Mesenchymal stem cell (in vitro differentiated cells and primary cell): ENCODE results near the gene DAGLA.

Experiments used
- DNase-seq: peaks from one replicate; pipeline ENCODE4 v3.0.0-alpha.2; 2013
- H2AFZ ChIP-seq: one replicate; pipeline ENCODE4 v1.6.1; 2013; ENCODE audit warnings: low read depth, mild to moderate bottlenecking, control low read depth, inconsistent platforms, low read length, moderate library complexity
- H2AK5ac ChIP-seq: 2 replicates; pipeline ENCODE4 v1.6.1; 2013; ENCODE audit warnings: low read length, moderate library complexity, mild to moderate bottlenecking, inconsistent platforms; ENCODE audit not compliant: severe bottlenecking
- H2BK120ac ChIP-seq: one replicate; pipeline ENCODE4 v1.6.1; 2013; ENCODE audit warnings: low read depth, mild to moderate bottlenecking, inconsistent platforms, low read length, moderate library complexity
- H2BK12ac ChIP-seq, 2 experiments: one replicate each; pipeline ENCODE4 v1.6.1; 2013; ENCODE audit warnings: inconsistent platforms in 2 of 2, low read length in 2 of 2, mild to moderate bottlenecking in 2 of 2, moderate library complexity in 2 of 2, control low read depth in 1 of 2
- H2BK15ac ChIP-seq: one replicate; pipeline ENCODE4 v1.6.1; 2013; ENCODE audit warnings: mild to moderate bottlenecking, low read depth, inconsistent platforms; ENCODE audit not compliant: poor library complexity, severe bottlenecking
- H2BK5ac ChIP-seq: 2 replicates; pipeline ENCODE4 v1.6.1; 2013; ENCODE audit warnings: low read depth, mild to moderate bottlenecking, low read length, control low read depth, inconsistent platforms; ENCODE audit not compliant: poor library complexity, severe bottlenecking
- H3K14ac ChIP-seq, 2 experiments: one replicate each; pipeline ENCODE4 v1.6.1; 2013; ENCODE audit warnings: inconsistent platforms in 2 of 2, low read length in 2 of 2, control low read depth in 1 of 2, mild to moderate bottlenecking in 1 of 2, moderate library complexity in 1 of 2
- H3K18ac ChIP-seq, 2 experiments: one replicate each; pipeline ENCODE4 v1.6.1; 2013; ENCODE audit warnings: inconsistent platforms in 2 of 2, low read length in 2 of 2, control low read depth in 1 of 2, low read depth in 1 of 2, mild to moderate bottlenecking in 1 of 2
- H3K23ac ChIP-seq, 2 experiments: one replicate each; pipeline ENCODE4 v1.6.1; 2013; ENCODE audit warnings: inconsistent platforms in 2 of 2, low read length in 2 of 2, mild to moderate bottlenecking in 2 of 2, moderate library complexity in 2 of 2, control low read depth in 1 of 2
- H3K27ac ChIP-seq: 2 replicates; pipeline ENCODE4 v1.5.1; 2013; ENCODE audit warnings: mild to moderate bottlenecking, moderate library complexity, low read length, control low read depth, inconsistent platforms; ENCODE audit not compliant: poor library complexity, severe bottlenecking
- H3K27me3 ChIP-seq, 2 experiments: 2 replicates each; pipeline versions ENCODE4 v1.6.1 to v1.7.0; 2013; ENCODE audit warnings: low read length in 2 of 2, mild to moderate bottlenecking in 2 of 2, moderate library complexity in 2 of 2, control low read depth in 1 of 2, inconsistent platforms in 1 of 2; ENCODE audit not compliant: control insufficient read depth in 1 of 2, insufficient read depth in 1 of 2
- H3K36me3 ChIP-seq, 2 experiments: 2 replicates each; pipeline versions ENCODE4 v1.6.1 to v1.7.0; 2013; ENCODE audit warnings: low read length in 2 of 2, control low read depth in 1 of 2, inconsistent platforms in 1 of 2, low read depth in 1 of 2, mild to moderate bottlenecking in 1 of 2; ENCODE audit not compliant: insufficient read depth in 2 of 2, control insufficient read depth in 1 of 2
- H3K4ac ChIP-seq, 2 experiments: one replicate each; pipeline ENCODE4 v1.6.1; 2013; ENCODE audit warnings: inconsistent platforms in 2 of 2, low read length in 2 of 2, mild to moderate bottlenecking in 2 of 2, moderate library complexity in 2 of 2, control low read depth in 1 of 2, low read depth in 1 of 2
- H3K4me1 ChIP-seq: 2 replicates; pipeline ENCODE4 v1.6.1; 2013; ENCODE audit warnings: low read depth, low read length, control low read depth; ENCODE audit not compliant: control insufficient read depth, insufficient read depth
- H3K4me2 ChIP-seq: 2 replicates; pipeline ENCODE4 v1.6.1; 2013; ENCODE audit warnings: low read length, mild to moderate bottlenecking, inconsistent platforms; ENCODE audit not compliant: poor library complexity, severe bottlenecking
- H3K4me3 ChIP-seq, 2 experiments: 2 replicates each; pipeline versions ENCODE4 v1.5.1 to v1.7.0; 2013; ENCODE audit warnings: low read length in 2 of 2, mild to moderate bottlenecking in 2 of 2, control low read depth in 1 of 2, low read depth in 1 of 2; ENCODE audit not compliant: insufficient read depth in 1 of 2
- H3K79me1 ChIP-seq: replicated peaks from 2 replicates; pipeline ENCODE4 v1.6.1; 2013; ENCODE audit warnings: mild to moderate bottlenecking, control low read depth, low read length, inconsistent platforms; ENCODE audit not compliant: poor library complexity, severe bottlenecking
- H3K9ac ChIP-seq: 2 replicates; pipeline ENCODE4 v1.7.0; 2013; ENCODE audit warnings: mild to moderate bottlenecking, low read length, moderate library complexity
- H3K9me3 ChIP-seq: 2 replicates; pipeline ENCODE4 v1.7.0; 2013; ENCODE audit warnings: mild to moderate bottlenecking, low read length; ENCODE audit not compliant: control insufficient read depth
- H4K8ac ChIP-seq: one replicate; pipeline ENCODE4 v1.6.1; 2013; ENCODE audit warnings: inconsistent platforms, mild to moderate bottlenecking, low read length, moderate library complexity
- H4K91ac ChIP-seq: one replicate; pipeline ENCODE4 v1.6.1; 2013; ENCODE audit warnings: mild to moderate bottlenecking, low read length, inconsistent platforms
- WGBS: methylation state at CpG from one replicate; pipeline ENCODE4 v1.1.7; 2013; ENCODE audit warnings: mixed read lengths; 5-methylcytosine and 5-hydroxymethylcytosine counted together

The DAGLA gene

DNA sequence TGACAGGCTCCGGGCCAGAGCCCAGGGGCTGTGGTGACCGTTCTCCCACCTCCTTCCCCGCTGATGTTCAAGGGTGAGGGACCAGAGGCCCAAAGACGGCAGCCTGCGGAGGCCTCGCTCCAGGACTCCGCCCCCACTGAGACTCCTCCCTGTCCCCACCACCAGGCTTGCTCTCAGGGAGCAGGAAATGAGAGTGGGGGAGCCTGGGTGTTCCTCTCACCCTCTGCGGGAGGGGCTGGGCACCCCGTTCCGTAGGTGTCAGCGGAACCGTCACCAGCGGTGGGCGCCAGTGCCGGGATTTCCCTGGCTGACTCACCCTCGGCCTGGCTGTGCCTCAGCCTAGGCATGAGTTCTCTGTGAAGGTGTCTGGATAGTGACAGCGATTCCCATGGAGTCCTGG, 15.7 kb downstream of the DAGLA start:
- Histone ChIP-seq H4K91ac (peak overlapping the region; percentile 34), H3K9me3 (no peaks in the 10 kb centered on the region), H3K18ac (peak overlapping the region; percentile 25 to 56), H2BK12ac (peak overlapping the region; percentile 15 to 21), H2BK15ac (peak overlapping the region; percentile 28), H3K4me1 (peaks cover 65% of the 10 kb centered on the region), H4K8ac (peak overlapping the region; percentile 73), H3K14ac (peak overlapping the region in 1 of 2 experiments; percentile 14), H2AK5ac (peak overlapping the region; percentile 76), H3K79me1 (peaks cover 12% of the 10 kb centered on the region), H3K4me2 (peak overlapping the region; percentile 20), H2BK120ac (no peak overlapping the region), H3K4ac (no peak overlapping the region), H3K9ac (peak overlapping the region; percentile 79), H3K36me3 (no peaks in the 10 kb centered on the region), H3K27ac (no peak overlapping the region), H2AFZ (no peak overlapping the region), H3K27me3 (no peaks in the 10 kb centered on the region), H3K23ac (no peak overlapping the region), H2BK5ac (no peak overlapping the region), H3K4me3 (peak overlapping the region in 1 of 2 experiments; percentile 69)
- DNase-seq, result peak; percentile 83
- WGBS, result 56% methylated on average over 12 of the region's 17 CpGs

DNA sequence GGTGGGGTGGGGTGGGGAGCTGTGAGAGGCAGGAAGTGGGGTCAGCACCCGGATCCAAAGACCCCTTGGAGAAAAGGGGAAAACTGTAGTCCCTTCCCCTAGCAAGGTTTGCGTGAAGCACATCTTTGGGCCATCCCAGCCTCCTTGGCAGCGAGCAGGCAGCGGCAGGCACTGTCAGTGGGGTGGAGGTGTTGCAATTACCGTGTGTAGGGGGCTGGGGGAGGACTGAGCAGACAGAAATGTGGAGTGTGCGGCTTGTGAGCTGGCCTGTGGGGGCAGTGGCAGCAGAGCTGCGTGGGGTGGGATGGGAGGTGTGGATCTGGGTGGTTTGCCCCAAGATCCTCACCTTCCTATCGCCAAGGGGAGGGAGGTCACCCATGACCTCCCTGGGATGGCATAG, 16.4 kb downstream of the DAGLA start:
- Histone ChIP-seq H3K79me1 (peaks cover 11% of the 10 kb centered on the region), H2BK120ac (no peak overlapping the region), H3K36me3 (no peaks in the 10 kb centered on the region), H2BK12ac (peak overlapping the region in 1 of 2 experiments; percentile 33), H3K14ac (peak overlapping the region in 1 of 2 experiments; percentile 6), H2AK5ac (peak overlapping the region; percentile 49), H3K27me3 (no peaks in the 10 kb centered on the region), H3K27ac (peak overlapping the region; percentile 35), H3K18ac (peak overlapping the region in 1 of 2 experiments; percentile 37), H3K23ac (no peak overlapping the region), H2BK15ac (no peak overlapping the region), H3K4me2 (no peak overlapping the region), H3K4me3 (peak overlapping the region in 1 of 2 experiments; percentile 8), H4K8ac (no peak overlapping the region), H4K91ac (peak overlapping the region; percentile 23), H3K4ac (no peak overlapping the region), H3K4me1 (peaks cover 67% of the 10 kb centered on the region), H3K9me3 (no peaks in the 10 kb centered on the region), H2AFZ (no peak overlapping the region), H2BK5ac (no peak overlapping the region), H3K9ac (no peak overlapping the region)
- 86% methylated on average over 7 of the region's 8 CpGs for whole genome bisulfite sequencing
- DNase-seq, result no peak

DNA sequence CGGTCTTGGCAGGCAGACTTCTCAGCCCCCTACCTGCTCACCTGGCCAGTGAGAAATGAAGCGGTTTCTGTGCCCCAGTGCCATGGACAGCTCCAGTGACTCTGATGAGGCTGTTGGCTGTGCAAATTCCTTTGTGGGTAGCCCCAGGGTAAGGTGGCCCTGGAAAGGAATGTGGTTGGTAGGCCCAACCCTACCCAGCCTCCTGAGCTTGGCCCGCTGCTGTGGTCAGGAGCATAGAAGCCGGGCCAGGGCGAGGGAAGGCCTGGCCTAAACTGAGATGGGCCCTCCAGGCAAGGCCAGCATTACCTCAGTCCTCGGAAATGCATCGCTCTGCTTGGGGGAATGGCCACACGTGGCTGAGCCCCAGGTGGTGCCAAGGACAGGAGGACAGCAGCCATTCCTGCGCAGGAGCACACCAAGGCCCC, 16.9 kb downstream of the DAGLA start:
- Histone ChIP-seq H3K9me3 (no peaks in the 10 kb centered on the region), H3K27ac (peak overlapping the region; percentile 35), H2BK120ac (no peak overlapping the region), H2BK12ac (peak overlapping the region in 1 of 2 experiments; percentile 33), H3K4me3 (no peak overlapping the region), H3K9ac (no peak overlapping the region), H3K79me1 (peaks cover 7% of the 10 kb centered on the region), H2AFZ (no peak overlapping the region), H2AK5ac (peak overlapping the region; percentile 49), H3K4me1 (peaks cover 66% of the 10 kb centered on the region), H2BK5ac (no peak overlapping the region), H4K8ac (no peak overlapping the region), H2BK15ac (no peak overlapping the region), H4K91ac (no peak overlapping the region), H3K14ac (no peak overlapping the region), H3K36me3 (no peaks in the 10 kb centered on the region), H3K18ac (peak overlapping the region in 1 of 2 experiments; percentile 14), H3K23ac (no peak overlapping the region), H3K27me3 (no peaks in the 10 kb centered on the region), H3K4me2 (no peak overlapping the region), H3K4ac (no peak overlapping the region)
- 89% methylated on average over 9 of the region's 9 CpGs for WGBS
- DNase-seq, result no peak

DNA sequence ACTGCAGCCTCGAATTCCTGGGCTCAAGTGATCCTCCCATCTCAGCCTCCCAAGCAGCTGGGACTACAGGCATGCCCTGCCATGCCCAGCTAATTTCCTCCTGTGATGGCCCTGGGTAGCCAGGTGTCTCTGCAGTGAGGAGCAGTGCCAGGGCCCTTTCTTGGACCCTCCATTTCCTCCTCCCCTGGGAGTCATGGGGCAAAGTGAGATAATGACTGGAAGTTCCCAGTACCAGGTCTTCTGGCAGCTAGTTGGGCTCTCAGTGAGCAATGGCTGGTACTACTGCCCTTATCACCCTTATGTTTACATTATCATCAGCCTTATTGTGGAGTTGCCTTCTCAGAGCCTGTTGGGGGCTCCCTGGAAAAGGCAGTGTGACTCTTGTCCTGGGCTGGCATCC, 17.6 kb downstream of the DAGLA start:
- H2BK12ac ChIP-seq, result no peak overlapping the region
- H2BK120ac ChIP-seq, result no peak overlapping the region
- peak overlapping the region; percentile 22 for H4K91ac ChIP-seq
- H3K4ac ChIP-seq, result no peak overlapping the region
- H3K27ac ChIP-seq, result no peak overlapping the region
- H4K8ac ChIP-seq, result no peak overlapping the region
- no peak overlapping the region for H2BK15ac ChIP-seq
- DNase-seq, result no peak
- H3K14ac ChIP-seq, result peak overlapping the region in 1 of 2 experiments; percentile 44
- peaks cover 66% of the 10 kb centered on the region for H3K4me1 ChIP-seq
- no peak overlapping the region for H3K4me2 ChIP-seq
- no peak overlapping the region for H2AFZ ChIP-seq
- WGBS, result 77% methylated on average over 1 of the region's 1 CpG
- no peaks in the 10 kb centered on the region for H3K9me3 ChIP-seq
- peaks cover 3% of the 10 kb centered on the region for H3K79me1 ChIP-seq
- no peak overlapping the region for H3K18ac ChIP-seq
- H3K4me3 ChIP-seq, result no peak overlapping the region
- H2BK5ac ChIP-seq, result no peak overlapping the region
- no peaks in the 10 kb centered on the region for H3K36me3 ChIP-seq
- no peak overlapping the region for H3K9ac ChIP-seq
- H3K27me3 ChIP-seq, result no peaks in the 10 kb centered on the region
- H2AK5ac ChIP-seq, result peak overlapping the region; percentile 17
- H3K23ac ChIP-seq, result no peak overlapping the region
